Mesendoderm (in vitro differentiated cells): ENCODE measurements around the gene GTF3C4.

Experiments used
- DNase-seq: peaks from one replicate; pipeline ENCODE4 v3.0.0; 2013
- H2AK5ac ChIP-seq: 2 replicates; pipeline ENCODE4 v1.6.1; 2013; ENCODE audit warnings: low read length, inconsistent platforms
- H2BK120ac ChIP-seq: 2 replicates; pipeline ENCODE4 v1.6.1; 2013; ENCODE audit warnings: low read depth, mild to moderate bottlenecking, low read length, moderate library complexity, mixed read lengths
- H2BK15ac ChIP-seq: replicated peaks from 2 replicates; pipeline ENCODE4 v1.6.1; 2013; ENCODE audit warnings: low read depth, mild to moderate bottlenecking, moderate library complexity
- H2BK5ac ChIP-seq: 2 replicates; pipeline ENCODE4 v1.6.1; 2013; ENCODE audit warnings: low read length, inconsistent platforms
- H3K18ac ChIP-seq: 2 replicates; pipeline ENCODE4 v1.6.1; 2013; ENCODE audit warnings: mild to moderate bottlenecking, low read length, mixed read lengths
- H3K23ac ChIP-seq: one replicate; pipeline ENCODE4 v1.6.1; 2013; ENCODE audit warnings: low read length
- H3K27ac ChIP-seq: 2 replicates; pipeline ENCODE4 v1.5.1; 2013; ENCODE audit warnings: low read depth, mild to moderate bottlenecking, inconsistent platforms, low read length, moderate library complexity
- H3K27me3 ChIP-seq: 2 replicates; pipeline ENCODE4 v1.6.1; 2013; ENCODE audit warnings: low read length, control low read depth, mild to moderate bottlenecking, inconsistent platforms; ENCODE audit not compliant: insufficient read depth, poor library complexity
- H3K36me3 ChIP-seq: 2 replicates; pipeline ENCODE4 v1.6.1; 2013; ENCODE audit warnings: low read length, inconsistent platforms; ENCODE audit not compliant: control insufficient read depth, insufficient read depth
- H3K4ac ChIP-seq: one replicate; pipeline ENCODE4 v1.6.1; 2013; ENCODE audit warnings: low read depth, mild to moderate bottlenecking, low read length, moderate library complexity
- H3K4me1 ChIP-seq: 2 replicates; pipeline ENCODE4 v1.6.1; 2013; ENCODE audit warnings: low read depth, low read length, inconsistent platforms; ENCODE audit not compliant: control insufficient read depth
- H3K4me2 ChIP-seq: 2 replicates; pipeline ENCODE4 v1.6.1; 2013; ENCODE audit warnings: low read length
- H3K4me3 ChIP-seq: 2 replicates; pipeline ENCODE4 v1.5.1; 2013; ENCODE audit warnings: mild to moderate bottlenecking, low read length
- H3K56ac ChIP-seq: one replicate; pipeline ENCODE4 v1.6.1; 2013; ENCODE audit warnings: low read length
- H3K79me1 ChIP-seq: 2 replicates; pipeline ENCODE4 v1.6.1; 2013; ENCODE audit warnings: low read length, inconsistent platforms
- H3K79me2 ChIP-seq: 2 replicates; pipeline ENCODE4 v1.6.1; 2013; ENCODE audit warnings: mild to moderate bottlenecking, low read length; ENCODE audit not compliant: control insufficient read depth, insufficient read depth
- H3K9ac ChIP-seq: 2 replicates; pipeline ENCODE4 v1.6.1; 2013; ENCODE audit warnings: low read length, inconsistent platforms
- H4K5ac ChIP-seq: one replicate; pipeline ENCODE4 v1.6.1; 2013; ENCODE audit warnings: low read length
- H4K8ac ChIP-seq: one replicate; pipeline ENCODE4 v1.6.1; 2013; ENCODE audit warnings: low read depth, mild to moderate bottlenecking, control low read depth, low read length, moderate library complexity
- WGBS: extraction: QIAGEN DNeasy Blood & Tissue Kit; methylation state at CpG from one replicate; pipeline ENCODE4 v1.1.7; 2013; ENCODE audit warnings: low lambda C conversion rate, missing lambda C conversion rate; ENCODE audit not compliant: insufficient coverage; ENCODE audit errors: extremely low coverage; 5-methylcytosine and 5-hydroxymethylcytosine counted together

GTF3C4 gene

GRCh38 chr9:132663851-132664250 is 6.4 kb upstream of the GTF3C4 start:
- Histone ChIP-seq H3K4me1 (no peaks in the 10 kb centered on the region), H3K27me3 (no peaks in the 10 kb centered on the region), H3K27ac (no peak overlapping the region), H2BK15ac (no peak overlapping the region), H3K4me3 (no peak overlapping the region), H3K36me3 (peaks cover 2% of the 10 kb centered on the region), H4K5ac (no peak overlapping the region), H2BK120ac (no peak overlapping the region), H3K4ac (no peak overlapping the region), H3K9ac (no peak overlapping the region), H3K23ac (no peak overlapping the region), H2AK5ac (no peak overlapping the region), H3K79me1 (peaks cover 16% of the 10 kb centered on the region), H3K79me2 (peaks cover 43% of the 10 kb centered on the region), H3K18ac (no peak overlapping the region), H4K8ac (no peak overlapping the region), H3K56ac (no peak overlapping the region), H3K4me2 (no peak overlapping the region), H2BK5ac (no peak overlapping the region)
- WGBS, result no CpG with 5 or more reads among the region's 2 CpGs
- no peak for DNase-seq

GRCh38 chr9:132669319-132669697 is 956 bp upstream of the GTF3C4 start:
- H3K4me3 ChIP-seq, result peak overlapping the region; percentile 87
- peak overlapping the region; percentile 100 for H3K56ac ChIP-seq
- H3K4me2 ChIP-seq, result peak overlapping the region; percentile 84
- H3K4me1 ChIP-seq, result peaks cover 3% of the 10 kb centered on the region
- H3K36me3 ChIP-seq, result no peaks in the 10 kb centered on the region
- H3K79me1 ChIP-seq, result peaks cover 8% of the 10 kb centered on the region
- peak overlapping the region; percentile 99 for H3K9ac ChIP-seq
- no peaks in the 10 kb centered on the region for H3K27me3 ChIP-seq
- H2AK5ac ChIP-seq, result no peak overlapping the region
- peaks cover 70% of the 10 kb centered on the region for H3K79me2 ChIP-seq
- no peak overlapping the region for H4K5ac ChIP-seq
- no peak overlapping the region for H2BK15ac ChIP-seq
- H4K8ac ChIP-seq, result no peak overlapping the region
- peak overlapping the region; percentile 31 for H2BK120ac ChIP-seq
- H3K18ac ChIP-seq, result peak overlapping the region; percentile 77
- peak overlapping the region; percentile 98 for H2BK5ac ChIP-seq
- DNase-seq, result peak; percentile 91
- H3K23ac ChIP-seq, result no peak overlapping the region
- peak overlapping the region; percentile 99 for H3K27ac ChIP-seq
- no CpG with 5 or more reads among the region's 13 CpGs for WGBS
- H3K4ac ChIP-seq, result peak overlapping the region; percentile 66

GRCh38 chr9:132669698-132670456 is 387 bp upstream of the GTF3C4 start, which contains the start of gene DDX31:
TSS of gene DDX31 (minus strand) at chr9:132669983. CDS start at chr9:132669934, 49 bp downstream.
- H3K27ac ChIP-seq, result peak within 1 kb of the TSS; percentile 99
- peak within 1 kb of the TSS; percentile 31 for H2BK120ac ChIP-seq
- peak within 1 kb of the TSS; percentile 93 for H3K4ac ChIP-seq
- H3K18ac ChIP-seq, result peak within 1 kb of the TSS; percentile 77
- peak within 1 kb of the TSS; percentile 100 for H3K56ac ChIP-seq
- no peak within 1 kb of the TSS for H4K8ac ChIP-seq
- H3K9ac ChIP-seq, result peak within 1 kb of the TSS; percentile 99
- peak within 1 kb of the TSS; percentile 99 for H3K23ac ChIP-seq
- H3K4me1 ChIP-seq, result peaks cover 3% of the 10 kb centered on the region
- H2BK15ac ChIP-seq, result no peak within 1 kb of the TSS
- peak within 1 kb of the TSS; percentile 89 for H2AK5ac ChIP-seq
- peak within 1 kb of the TSS; percentile 98 for H2BK5ac ChIP-seq
- WGBS, result no CpG with 5 or more reads among the region's 77 CpGs
- H3K79me1 ChIP-seq, result peaks cover 6% of the 10 kb centered on the region
- peak within 1 kb of the TSS; percentile 97 for H4K5ac ChIP-seq
- DNase-seq, result peak; percentile 85
- peak within 1 kb of the TSS; percentile 84 for H3K4me2 ChIP-seq
- peak within 1 kb of the TSS; percentile 99 for H3K4me3 ChIP-seq
- peaks cover 70% of the 10 kb centered on the region for H3K79me2 ChIP-seq
- no peaks in the 10 kb centered on the region for H3K36me3 ChIP-seq
- no peaks in the 10 kb centered on the region for H3K27me3 ChIP-seq

- no peak overlapping the region for H3K27ac ChIP-seq
- H2BK15ac ChIP-seq, result no peak overlapping the region
These were observed 1.6 kb downstream of the GTF3C4 start for GRCh38 chr9:132671620-132672412.

GRCh38 chr9:132672413-132672690 is 2.1 kb downstream of the GTF3C4 start:
- Histone ChIP-seq H2BK120ac (no peak overlapping the region), H3K79me1 (peaks cover 3% of the 10 kb centered on the region), H3K23ac (no peak overlapping the region), H3K79me2 (peaks cover 71% of the 10 kb centered on the region), H3K18ac (no peak overlapping the region), H3K56ac (no peak overlapping the region), H3K4me3 (no peak overlapping the region), H3K4ac (no peak overlapping the region), H2BK15ac (no peak overlapping the region), H3K9ac (peak overlapping the region; percentile 39), H4K5ac (no peak overlapping the region), H2BK5ac (no peak overlapping the region), H3K36me3 (peaks cover under 1% of the 10 kb centered on the region), H2AK5ac (no peak overlapping the region), H3K4me1 (peaks cover 3% of the 10 kb centered on the region), H3K27ac (no peak overlapping the region), H4K8ac (no peak overlapping the region), H3K27me3 (no peaks in the 10 kb centered on the region), H3K4me2 (peak overlapping the region; percentile 23)
- WGBS, result no CpG with 5 or more reads among the region's 5 CpGs
- peak; percentile 21 for DNase-seq

More at GRCh38 chr9:132671620-132672412, 1.6 kb downstream of the GTF3C4 start:
- Histone ChIP-seq H4K8ac (no peak overlapping the region), H2AK5ac (no peak overlapping the region), H3K4me3 (peak overlapping the region; percentile 99), H3K79me2 (peaks cover 71% of the 10 kb centered on the region), H2BK5ac (no peak overlapping the region), H3K9ac (peak overlapping the region; percentile 99), H3K27me3 (no peaks in the 10 kb centered on the region), H3K4me2 (peak overlapping the region; percentile 70), H3K23ac (no peak overlapping the region), H3K4ac (no peak overlapping the region), H3K4me1 (peaks cover 3% of the 10 kb centered on the region), H3K18ac (no peak overlapping the region), H2BK120ac (no peak overlapping the region), H3K79me1 (peaks cover 3% of the 10 kb centered on the region), H3K36me3 (no peaks in the 10 kb centered on the region), H3K56ac (peak overlapping the region; percentile 99), H4K5ac (no peak overlapping the region)
- no peak for DNase-seq
- no CpG with 5 or more reads among the region's 6 CpGs for WGBS
